Liver (tissue), 9 donors: ENCODE data around the gene RHNO1. TPM values are rescaled to one million over a fixed set of nuclear protein-coding genes. Genes with fewer than 3 reads are reported as not detected.

Experiments
- DNase-seq: peaks from one replicate; pipeline ENCODE4 v3.0.0-alpha.2; 2017; ENCODE audit warnings: low spot score
- H3K27ac ChIP-seq, 2 donors: one replicate each; pipeline ENCODE4 v1.7.0; 2013; ENCODE audit warnings: inconsistent platforms in 2 of 2, low read length in 2 of 2, control low read depth in 1 of 2, low read depth in 1 of 2, mild to moderate bottlenecking in 1 of 2
- H3K27me3 ChIP-seq, 4 donors: one replicate each; pipeline versions ENCODE4 v1.6.1 to v1.7.0; 2013; ENCODE audit warnings: low read length in 3 of 4, inconsistent platforms in 1 of 4, mild to moderate bottlenecking in 1 of 4, moderate library complexity in 1 of 4; ENCODE audit not compliant: control insufficient read depth in 4 of 4, insufficient read depth in 4 of 4
- H3K36me3 ChIP-seq, 4 donors: one replicate each; pipeline versions ENCODE4 v1.6.1 to v1.7.0; 2013; ENCODE audit warnings: low read length in 3 of 4, mild to moderate bottlenecking in 3 of 4, low read depth in 1 of 4, moderate library complexity in 1 of 4; ENCODE audit not compliant: control insufficient read depth in 4 of 4, insufficient read depth in 3 of 4
- H3K4me1 ChIP-seq, 4 donors: one replicate each; pipeline versions ENCODE4 v1.6.1 to v1.7.0; 2013; ENCODE audit warnings: low read length in 3 of 4, mild to moderate bottlenecking in 3 of 4, moderate library complexity in 1 of 4; ENCODE audit not compliant: control insufficient read depth in 4 of 4, insufficient read depth in 4 of 4
- H3K4me3 ChIP-seq, 3 donors: one replicate each; pipeline versions ENCODE4 v1.6.1 to v1.7.0; 2013; ENCODE audit warnings: low read length in 3 of 3, control low read depth in 1 of 3, low read depth in 1 of 3, mild to moderate bottlenecking in 1 of 3
- H3K9ac ChIP-seq, 2 donors: one replicate each; pipeline ENCODE4 v1.7.0; 2013; ENCODE audit warnings: low read length in 2 of 2, mild to moderate bottlenecking in 2 of 2, moderate library complexity in 2 of 2, control low read depth in 1 of 2, low read depth in 1 of 2
- H3K9me3 ChIP-seq, 4 donors: one replicate each; pipeline versions ENCODE4 v1.6.1 to v1.7.0; 2013; ENCODE audit warnings: low read length in 3 of 4; ENCODE audit not compliant: control insufficient read depth in 4 of 4
- ATF3 ChIP-seq: IDR thresholded peaks from 2 replicates; pipeline ENCODE4 v1.6.1; 2016; ENCODE audit warnings: antibody characterized with exemption
- EGR1 ChIP-seq, 2 donors: IDR thresholded peaks; 2 replicates each; pipeline ENCODE4 v1.6.1; 2016 to 2018; ENCODE audit warnings: antibody characterized with exemption in 2 of 2, low read depth in 2 of 2
- FOXA1 ChIP-seq: IDR thresholded peaks from 2 replicates; pipeline ENCODE4 v1.6.1; 2016; ENCODE audit warnings: antibody characterized with exemption
- FOXA2 ChIP-seq: IDR thresholded peaks from 2 replicates; pipeline ENCODE4 v1.6.1; 2016; ENCODE audit warnings: antibody characterized with exemption
- HNF4G ChIP-seq: IDR thresholded peaks from 2 replicates; pipeline ENCODE4 v1.6.1; 2016; ENCODE audit warnings: antibody characterized with exemption
- JUND ChIP-seq, 2 donors: IDR thresholded peaks; 2 replicates each; pipeline ENCODE4 v1.6.1; 2016; ENCODE audit warnings: antibody characterized with exemption in 2 of 2
- NR2F2 ChIP-seq: IDR thresholded peaks from 2 replicates; pipeline ENCODE4 v1.6.1; 2016; ENCODE audit warnings: antibody characterized with exemption
- RAD21 ChIP-seq, 2 donors: IDR thresholded peaks; 2 replicates each; pipeline ENCODE4 v1.6.1; 2016; ENCODE audit warnings: antibody characterized with exemption in 2 of 2, mild to moderate bottlenecking in 2 of 2
- REST ChIP-seq: IDR thresholded peaks from 2 replicates; pipeline ENCODE4 v1.6.1; 2016; ENCODE audit warnings: antibody characterized with exemption, mild to moderate bottlenecking
- RXRA ChIP-seq, 2 donors: IDR thresholded peaks; 2 replicates each; pipeline ENCODE4 v1.6.1; 2017 to 2018; ENCODE audit warnings: antibody characterized with exemption in 2 of 2, mild to moderate bottlenecking in 1 of 2
- TAF1 ChIP-seq: conservative IDR thresholded peaks from 2 replicates; pipeline ENCODE4 v1.6.1; 2016; ENCODE audit warnings: antibody characterized with exemption, mild to moderate bottlenecking
- YY1 ChIP-seq: IDR thresholded peaks from 2 replicates; pipeline ENCODE4 v1.6.1; 2016; ENCODE audit warnings: antibody characterized with exemption, mild to moderate bottlenecking
- ZBTB33 ChIP-seq: IDR thresholded peaks from 2 replicates; pipeline ENCODE4 v1.6.1; 2016; ENCODE audit warnings: antibody characterized with exemption
- WGBS: extraction: QIAGEN DNeasy Blood & Tissue Kit; methylation state at CpG from one replicate; pipeline ENCODE4 v1.1.7; 2013; 5-methylcytosine and 5-hydroxymethylcytosine counted together
- polyA plus RNA-seq, 2 donors: library from polyadenylated mRNA; stranded (reverse) in 1 of 2; unstranded in 1 of 2; fragments of 200-250 nt in 1 of 2; fragments of >200 nt in 1 of 2; fragmentation: Nextera tagmentation in 1 of 2; extraction: Ambion mirVana in 1 of 2; gene quantifications; one replicate each; pipeline versions ENCODE4 v1.2.1 to v1.2.3, GENCODE V29; 2013 to 2015
- total RNA-seq, 2 donors: library from RNA; depleted of rRNA; stranded (reverse); fragments of >200 nt; gene quantifications; one replicate each; pipeline ENCODE4 v1.2.3, GENCODE V29; 2014
- TF ChIP-seq, protein P1 (sequence below): IDR thresholded peaks from 2 replicates; pipeline ENCODE4 v1.6.1; 2016; ENCODE audit warnings: antibody characterized with exemption
- donor health status: healthy.
- donor health status: healthy.
- donor health status: healthy.
- donor health status: healthy.
- donor health status: healthy.

The RHNO1 gene
- total and polyA plus RNA-seq, 4 donors: 1.4 to 14.5 (median 2.8) TPM

- no peaks in the 10 kb centered on the region for H3K27me3 ChIP-seq
- H3K4me3 ChIP-seq: no peak overlapping the region
- H3K9ac ChIP-seq: no peak overlapping the region
- H3K4me1 ChIP-seq: no peaks in the 10 kb centered on the region
- WGBS: 91% methylated on average over 6 of the region's 6 CpGs
- no peaks in the 10 kb centered on the region for H3K9me3 ChIP-seq
- H3K27ac ChIP-seq: no peak overlapping the region
- TF ChIP-seq NR2F2 (no peak), FOXA1 (no peak), RAD21 (IDR thresholded peaks at IDR 0.05) (no peak)
- DNase-seq: no peak
- peaks cover 2 to 21% (median 11%) of the 10 kb centered on the region in 4 donors for H3K36me3 ChIP-seq
Observed at GRCh38 chr12:2832550-2833127, 44.4 kb upstream of the RHNO1 start.

DNA sequence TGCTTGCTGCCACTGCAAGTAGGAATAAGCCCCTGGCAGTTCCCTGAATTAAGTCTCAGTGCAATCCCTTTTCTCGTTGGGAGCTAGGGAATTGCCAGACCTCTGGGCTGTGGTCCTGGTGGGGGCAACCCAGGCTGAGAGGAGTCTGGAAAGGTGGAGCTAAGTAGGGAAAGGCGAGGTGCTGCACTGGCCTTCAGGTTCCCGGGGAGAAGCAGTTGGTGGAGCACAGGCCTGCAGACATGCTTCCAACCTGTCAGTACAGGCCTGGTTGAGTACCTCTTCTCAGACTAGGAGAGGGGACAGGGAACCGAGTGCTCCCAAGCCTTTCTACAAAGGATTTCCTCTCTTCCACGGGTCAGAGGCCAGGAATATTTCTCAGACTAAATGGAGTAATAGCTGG, 43.7 kb upstream of the RHNO1 start:
- Histone ChIP-seq H3K36me3 (peaks cover 0 to 17% (median 11%) of the 10 kb centered on the region in 4 donors), H3K4me1 (no peaks in the 10 kb centered on the region), H3K27ac (no peak overlapping the region), H3K4me3 (no peak overlapping the region), H3K9ac (no peak overlapping the region), H3K27me3 (no peaks in the 10 kb centered on the region), H3K9me3 (no peaks in the 10 kb centered on the region)
- TF ChIP-seq, protein P1, sequence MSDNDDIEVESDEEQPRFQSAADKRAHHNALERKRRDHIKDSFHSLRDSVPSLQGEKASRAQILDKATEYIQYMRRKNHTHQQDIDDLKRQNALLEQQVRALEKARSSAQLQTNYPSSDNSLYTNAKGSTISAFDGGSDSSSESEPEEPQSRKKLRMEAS: no peak
- no peak for TF ChIP-seq HNF4G
- TF ChIP-seq RXRA (IDR thresholded peaks at IDR 0.05): no peak
- no peak for TF ChIP-seq ZBTB33
- no peak for TF ChIP-seq FOXA2
- no peak for TF ChIP-seq RAD21 (IDR thresholded peaks at IDR 0.05)
- TF ChIP-seq TAF1: no peak
- no peak for TF ChIP-seq YY1
- no peak for TF ChIP-seq JUND (IDR thresholded peaks at IDR 0.05)
- TF ChIP-seq EGR1 (IDR thresholded peaks at IDR 0.05; ENCODE audit: low read depth in 2 of 2): no peak
- no peak for TF ChIP-seq ATF3
- no peak for TF ChIP-seq REST
- DNase-seq: no peak
- WGBS: 78% methylated on average over 5 of the region's 5 CpGs
